Stimulated activated CD8-positive, alpha-beta memory T cell treated with anti-CD3 and anti-CD28 coated beads, Interleukin-12 subunit alpha, Interleukin-12 subunit beta, amount 100 ng/mL, for 24 hours (primary cell): ENCODE measurements around the gene ADAMTSL4.

Experiments
- DNase-seq: peaks from one replicate; pipeline ENCODE4 v3.0.0-alpha.2; 2020; ENCODE audit errors: extremely low read depth

ADAMTSL4 gene

GRCh38 chr1:150548632-150549495, at the start of gene ADAMTSL4:
Gene ADAMTSL4, plus strand, starts transcription at chr1:150549408. Its CDS starts 2,881 bp downstream, at chr1:150552289.
- DNase-seq = no peak

GRCh38 chr1:150505431-150505830, 43.8 kb upstream of the ADAMTSL4 start:
- no peak for DNase-seq

GRCh38 chr1:150507912-150508864, 41.0 kb upstream of the ADAMTSL4 start, which contains the start of gene ECM1:
Gene ECM1, plus strand, starts transcription at chr1:150508109. Its CDS starts 101 bp downstream, at chr1:150508210.
- no peak for DNase-seq

- no peak for DNase-seq
Observed at GRCh38 chr1:150508982-150509381, 40.2 kb upstream of the ADAMTSL4 start.

- no peak for DNase-seq
Observed at GRCh38 chr1:150511551-150511950, 37.7 kb upstream of the ADAMTSL4 start.

GRCh38 chr1:150511985-150512660, 37.1 kb upstream of the ADAMTSL4 start:
- DNase-seq = no peak

- DNase-seq = no peak
Observed at GRCh38 chr1:150512846-150513245, 36.4 kb upstream of the ADAMTSL4 start.

- DNase-seq = no peak
Observed at GRCh38 chr1:150513351-150513791, 35.8 kb upstream of the ADAMTSL4 start.

GRCh38 chr1:150514260-150514659, 34.9 kb upstream of the ADAMTSL4 start:
- no peak for DNase-seq

GRCh38 chr1:150514913-150515327, 34.3 kb upstream of the ADAMTSL4 start:
- DNase-seq = no peak

GRCh38 chr1:150515328-150516049, 33.7 kb upstream of the ADAMTSL4 start, which contains the start of gene FALEC:
Gene FALEC, plus strand, starts transcription at chr1:150515752.
- peak; percentile 82 for DNase-seq

GRCh38 chr1:150516050-150516591, 33.1 kb upstream of the ADAMTSL4 start:
- DNase-seq = no peak

GRCh38 chr1:150516616-150517015, 32.6 kb upstream of the ADAMTSL4 start:
- DNase-seq = no peak

GRCh38 chr1:150521196-150521968, 27.8 kb upstream of the ADAMTSL4 start:
- DNase-seq = no peak

GRCh38 chr1:150525348-150525747, 23.9 kb upstream of the ADAMTSL4 start:
- no peak for DNase-seq

- DNase-seq = no peak
Observed at GRCh38 chr1:150528196-150528595, 21.0 kb upstream of the ADAMTSL4 start.

GRCh38 chr1:150529017-150529416, 20.2 kb upstream of the ADAMTSL4 start:
- no peak for DNase-seq

GRCh38 chr1:150530491-150531159, 18.6 kb upstream of the ADAMTSL4 start:
- no peak for DNase-seq

- no peak for DNase-seq
Observed at GRCh38 chr1:150532860-150533259, 16.3 kb upstream of the ADAMTSL4 start.
